NT2/D1 (cell line): ENCODE measurements around the gene GAGE12H.

Experiments used
- SUZ12 ChIP-seq: IDR thresholded peaks from 2 replicates; pipeline ENCODE4 v1.6.1; 2011; ENCODE audit not compliant: insufficient read length, insufficient read depth; ENCODE audit errors: extremely low read depth
- YY1 ChIP-seq: IDR thresholded peaks from 2 replicates; pipeline ENCODE4 v1.6.1; 2011; ENCODE audit not compliant: insufficient read length, insufficient read depth
- ZNF274 ChIP-seq: IDR thresholded peaks from 2 replicates; pipeline ENCODE4 v1.6.1; 2011; ENCODE audit warnings: mild to moderate bottlenecking, low read depth, low read length

GRCh38 chrX:49610718-49611310, 31.1 kb downstream of the GAGE12H start:
- TF ChIP-seq YY1 (no peak), ZNF274 (no peak), SUZ12 (no peak)
